Measurements from ENCODE around the gene CADM1. TPM values are rescaled to one million over a fixed set of nuclear protein-coding genes. Genes with fewer than 3 reads are reported as not detected.

Gene CADM1
- total RNA-seq, 2 donors from 2014 or later = 0.61 to 1.3 TPM

DNA sequence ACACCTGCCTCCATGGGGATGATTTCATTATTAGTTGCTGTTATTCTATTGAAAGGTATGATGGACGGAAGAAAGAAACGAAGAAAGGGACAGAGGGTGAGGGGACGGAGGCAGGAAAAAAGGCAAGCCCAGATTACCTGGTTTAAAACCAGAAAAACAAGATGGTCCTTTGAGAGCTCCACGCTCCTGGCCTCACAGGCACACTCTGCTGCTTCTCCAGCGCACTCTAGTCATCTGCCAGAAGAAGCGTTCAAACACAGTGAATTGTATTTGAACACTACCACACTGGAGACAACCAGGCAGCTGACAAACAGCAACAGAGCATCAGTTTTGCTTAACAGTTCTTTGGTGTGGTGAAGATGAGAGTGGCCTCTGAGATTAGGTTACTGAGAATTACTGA lies 216.9 kb downstream of the CADM1 start:
- Mint-ChIP-seq H3K4me1 (no peaks in the 10 kb centered on the region), H3K9me3 (no peaks in the 10 kb centered on the region), H3K27me3 (peaks cover 14% of the 10 kb centered on the region), H3K27ac (no peak overlapping the region), H3K36me3 (ENCODE audit: low read depth) (no peaks in the 10 kb centered on the region), H3K4me3 (no peak overlapping the region)
- no peak for ATAC-seq (replicated peaks)

DNA sequence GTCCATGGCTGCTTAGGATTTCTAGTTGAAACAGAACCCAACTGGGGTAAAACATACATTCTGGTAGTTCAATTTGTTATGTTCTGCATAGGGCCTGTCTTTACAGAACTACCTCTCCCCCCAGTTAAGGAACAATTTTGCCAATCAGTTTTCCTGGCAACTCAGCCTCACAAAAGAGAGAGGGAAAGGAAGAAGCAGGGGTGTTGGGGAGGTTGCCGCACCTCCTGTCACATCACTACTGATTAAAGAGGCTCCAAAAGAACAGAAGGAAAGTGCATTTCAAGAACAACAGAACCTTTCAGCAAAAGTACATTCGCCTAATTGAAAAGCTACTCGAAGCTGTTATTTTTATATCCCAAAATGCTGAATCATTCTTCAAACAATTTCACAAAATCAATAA lies 217.6 kb downstream of the CADM1 start:
- Mint-ChIP-seq H3K36me3 (ENCODE audit: low read depth) (no peaks in the 10 kb centered on the region), H3K4me3 (no peak overlapping the region), H3K27me3 (peaks cover 14% of the 10 kb centered on the region), H3K27ac (no peak overlapping the region), H3K9me3 (no peaks in the 10 kb centered on the region), H3K4me1 (no peaks in the 10 kb centered on the region)
- no peak for ATAC-seq (replicated peaks)

DNA sequence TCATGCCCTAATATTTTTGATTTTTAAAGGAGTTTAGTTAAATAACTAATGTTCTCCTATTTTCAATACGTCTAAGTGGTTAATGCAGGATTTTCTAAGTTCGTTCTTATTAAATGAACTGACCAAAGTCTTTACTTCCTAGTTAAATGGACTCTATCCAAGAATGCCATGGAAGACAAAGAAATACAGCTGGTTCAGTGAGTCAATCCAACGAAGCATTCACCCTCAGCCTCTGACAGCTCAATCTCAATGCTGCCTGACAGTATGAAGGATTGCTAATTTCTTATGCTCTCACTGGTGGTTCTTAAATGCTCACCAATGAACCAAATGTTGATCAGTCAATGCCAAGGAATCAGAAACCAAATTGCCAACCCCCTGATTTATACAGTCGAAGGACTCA lies 219.4 kb downstream of the CADM1 start:
- no peak overlapping the region for H3K4me3 Mint-ChIP-seq
- no peaks in the 10 kb centered on the region for H3K4me1 Mint-ChIP-seq
- no peak for ATAC-seq (replicated peaks)
- peaks cover 7% of the 10 kb centered on the region for H3K27me3 Mint-ChIP-seq
- no peak overlapping the region for H3K27ac Mint-ChIP-seq
- no peaks in the 10 kb centered on the region for H3K36me3 Mint-ChIP-seq (ENCODE audit: low read depth)
- no peaks in the 10 kb centered on the region for H3K9me3 Mint-ChIP-seq

DNA sequence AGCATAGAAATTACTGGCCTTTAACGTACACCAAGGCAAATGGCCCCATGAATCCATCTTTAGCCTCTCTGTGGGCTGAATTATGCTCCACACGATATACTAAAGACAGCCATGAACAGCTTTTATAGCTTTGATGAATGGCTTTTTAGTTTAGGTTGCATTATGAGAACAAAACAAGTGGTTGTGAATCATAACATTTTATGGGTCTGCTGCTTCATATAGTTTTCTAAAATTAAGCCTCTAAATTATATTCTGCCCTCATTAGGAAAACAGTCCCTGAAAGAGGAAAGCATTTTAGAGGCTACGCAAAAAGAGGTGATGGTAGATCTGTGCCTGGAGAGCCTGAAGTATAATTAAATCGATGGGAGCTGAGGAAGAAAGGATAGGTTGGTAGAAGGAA lies 221.3 kb downstream of the CADM1 start:
- Mint-ChIP-seq H3K36me3 (ENCODE audit: low read depth) (no peaks in the 10 kb centered on the region), H3K27ac (no peak overlapping the region), H3K4me3 (no peak overlapping the region), H3K4me1 (no peaks in the 10 kb centered on the region), H3K27me3 (peaks cover 15% of the 10 kb centered on the region), H3K9me3 (no peaks in the 10 kb centered on the region)
- ATAC-seq (replicated peaks) = no peak

DNA sequence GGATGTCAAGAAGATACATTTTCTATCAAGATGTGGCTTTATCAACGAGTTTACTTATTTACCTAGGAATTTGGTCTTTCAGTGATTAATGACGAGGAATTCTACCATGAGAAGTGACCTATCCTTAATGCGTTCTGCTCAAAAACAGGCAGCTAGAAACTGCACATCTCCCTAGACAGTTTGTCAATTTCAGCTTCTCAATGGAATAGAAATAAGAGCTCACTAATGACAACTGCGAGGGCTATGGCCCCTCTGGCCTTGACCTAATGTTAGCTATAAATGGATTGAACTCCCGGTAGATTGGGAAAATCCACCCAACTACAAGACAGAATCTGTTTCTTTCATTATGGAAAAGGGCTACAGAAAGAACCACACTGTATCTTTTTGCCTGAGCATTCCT lies 223.4 kb downstream of the CADM1 start:
- no peaks in the 10 kb centered on the region for H3K9me3 Mint-ChIP-seq
- ATAC-seq (replicated peaks) = no peak
- H3K4me3 Mint-ChIP-seq = no peak overlapping the region
- no peaks in the 10 kb centered on the region for H3K36me3 Mint-ChIP-seq (ENCODE audit: low read depth)
- no peak overlapping the region for H3K27ac Mint-ChIP-seq
- peaks cover 15% of the 10 kb centered on the region for H3K27me3 Mint-ChIP-seq
- no peaks in the 10 kb centered on the region for H3K4me1 Mint-ChIP-seq

DNA sequence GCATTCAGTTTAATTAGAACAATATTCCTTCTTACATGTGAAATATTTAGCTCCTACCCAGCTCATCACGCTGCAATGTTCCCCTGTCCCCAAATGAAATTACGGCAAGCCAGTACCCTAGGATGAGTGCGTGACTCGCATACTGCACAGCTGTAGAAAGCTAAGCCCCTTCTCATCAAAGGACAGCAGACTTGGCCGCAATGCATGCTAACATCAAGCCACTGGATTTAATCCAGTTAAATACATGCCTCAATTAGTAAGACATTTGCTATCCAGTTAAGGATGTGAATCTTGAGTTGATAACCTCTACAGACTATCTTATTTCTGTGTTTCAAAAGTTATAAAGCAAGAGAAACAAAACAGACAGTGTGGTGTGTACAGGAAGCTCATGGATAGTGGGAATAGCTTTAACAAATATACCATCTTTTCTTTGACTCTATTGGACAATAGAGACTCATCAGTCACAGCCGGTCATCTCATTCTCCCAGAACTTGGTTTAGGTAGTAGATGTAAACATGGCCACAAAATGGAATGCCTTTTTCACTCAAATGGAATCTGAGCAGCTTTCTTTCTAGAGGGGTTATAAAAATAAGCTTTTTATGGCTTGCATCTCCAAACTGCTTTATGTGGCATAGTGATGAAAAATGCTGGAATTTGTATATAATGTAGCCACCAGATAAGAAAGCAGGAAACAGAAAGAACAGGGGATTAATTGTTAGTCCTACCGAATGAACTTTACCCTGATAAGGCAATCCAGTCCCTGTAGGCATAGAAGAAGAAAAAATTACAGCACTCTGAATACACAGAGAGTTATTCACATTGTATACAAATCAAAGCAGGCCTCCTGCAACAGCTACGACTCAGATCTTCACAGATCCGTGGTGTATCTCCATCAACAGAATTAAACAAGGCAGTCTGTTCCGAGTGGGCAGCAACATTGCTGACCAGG lies 224.1 kb downstream of the CADM1 start:
- H3K4me1 Mint-ChIP-seq = no peaks in the 10 kb centered on the region
- no peaks in the 10 kb centered on the region for H3K9me3 Mint-ChIP-seq
- H3K36me3 Mint-ChIP-seq (ENCODE audit: low read depth) = no peaks in the 10 kb centered on the region
- no peak overlapping the region for H3K27ac Mint-ChIP-seq
- no peak overlapping the region for H3K4me3 Mint-ChIP-seq
- ATAC-seq (replicated peaks) = no peak
- peaks cover 11% of the 10 kb centered on the region for H3K27me3 Mint-ChIP-seq

DNA sequence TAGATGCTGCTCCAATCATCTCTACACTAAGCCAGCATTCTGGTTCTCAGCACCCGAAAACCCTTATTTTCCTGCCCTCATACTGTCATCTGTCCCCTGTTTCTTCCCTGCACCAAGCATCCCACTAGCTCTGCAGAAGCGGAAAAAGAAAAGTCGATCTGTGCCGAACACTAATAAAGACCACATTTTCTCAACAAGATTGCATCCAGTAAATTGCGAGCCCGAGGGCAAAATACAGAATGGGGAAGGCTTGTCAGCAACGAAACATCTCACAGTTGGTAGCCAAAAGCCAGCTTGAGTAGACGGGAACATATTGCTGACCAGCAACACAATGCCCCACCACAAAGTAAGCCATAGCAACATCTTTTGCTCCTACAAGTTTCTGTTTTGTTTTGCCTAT lies 227.4 kb downstream of the CADM1 start:
- H3K4me3 Mint-ChIP-seq = no peak overlapping the region
- H3K36me3 Mint-ChIP-seq (ENCODE audit: low read depth) = no peaks in the 10 kb centered on the region
- peaks cover 7% of the 10 kb centered on the region for H3K27me3 Mint-ChIP-seq
- H3K9me3 Mint-ChIP-seq = no peaks in the 10 kb centered on the region
- H3K27ac Mint-ChIP-seq = no peak overlapping the region
- ATAC-seq (replicated peaks) = no peak
- no peaks in the 10 kb centered on the region for H3K4me1 Mint-ChIP-seq

DNA sequence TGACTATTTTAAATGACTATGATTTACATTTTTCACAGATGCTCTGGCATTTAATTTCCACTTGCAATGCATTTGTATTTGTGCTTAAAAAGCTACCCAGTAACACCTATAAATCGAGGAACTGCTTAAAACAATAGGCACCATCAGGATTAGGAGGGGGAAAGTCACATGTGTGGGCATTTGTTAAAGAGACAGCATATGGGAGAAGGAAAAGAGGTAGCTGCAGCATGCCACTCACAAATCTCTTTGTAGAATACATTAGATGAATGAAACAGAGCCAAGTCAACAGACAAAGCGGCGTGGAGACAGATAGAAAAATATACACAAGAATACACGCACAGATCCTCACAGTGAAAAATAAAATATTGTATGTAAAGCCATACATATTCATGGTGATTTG lies 228.0 kb downstream of the CADM1 start:
- H3K27me3 Mint-ChIP-seq = peaks cover 7% of the 10 kb centered on the region
- no peaks in the 10 kb centered on the region for H3K4me1 Mint-ChIP-seq
- ATAC-seq (replicated peaks) = no peak
- no peak overlapping the region for H3K4me3 Mint-ChIP-seq
- H3K27ac Mint-ChIP-seq = no peak overlapping the region
- H3K9me3 Mint-ChIP-seq = no peaks in the 10 kb centered on the region
- H3K36me3 Mint-ChIP-seq (ENCODE audit: low read depth) = no peaks in the 10 kb centered on the region

DNA sequence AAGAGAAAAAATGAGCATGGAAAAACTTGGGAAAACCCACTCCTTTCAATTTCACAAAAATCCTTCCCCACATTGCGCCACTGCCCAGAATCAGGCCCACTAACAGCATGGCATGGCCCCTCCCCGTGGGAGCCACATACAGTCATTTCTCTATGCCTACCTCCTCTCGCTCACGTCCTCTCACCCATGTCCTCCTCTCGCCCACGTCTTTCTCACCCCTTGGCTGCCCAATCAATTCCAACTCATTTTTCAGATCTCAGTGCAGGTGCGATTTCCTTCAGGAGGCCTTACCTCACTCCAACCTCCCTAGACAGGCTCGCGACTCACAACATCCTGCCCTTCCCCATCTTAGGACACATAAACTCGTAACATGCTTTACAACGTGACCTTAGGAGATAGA lies 229.2 kb downstream of the CADM1 start:
- Mint-ChIP-seq H3K36me3 (ENCODE audit: low read depth) (no peaks in the 10 kb centered on the region), H3K9me3 (no peaks in the 10 kb centered on the region), H3K4me3 (no peak overlapping the region), H3K4me1 (no peaks in the 10 kb centered on the region), H3K27me3 (peaks cover 7% of the 10 kb centered on the region), H3K27ac (no peak overlapping the region)
- ATAC-seq (replicated peaks) = no peak

DNA sequence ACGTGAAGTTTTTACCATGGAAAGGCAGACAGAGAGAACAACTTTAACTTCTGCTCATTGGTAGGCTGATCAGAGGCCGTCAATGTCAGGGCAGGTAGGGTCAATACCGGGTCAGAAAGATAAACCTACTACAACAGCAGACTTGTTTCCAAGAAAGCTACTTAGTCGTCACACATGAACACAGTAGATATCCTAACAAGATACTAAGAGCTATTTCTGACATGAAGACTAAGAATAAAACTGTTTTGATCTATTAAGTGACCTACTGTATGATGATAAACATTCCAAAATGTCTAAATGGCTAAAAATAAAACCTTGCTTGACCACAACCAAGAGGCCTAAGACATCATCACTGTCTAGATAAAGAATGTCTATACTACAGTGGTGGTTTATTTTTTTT lies 231.3 kb downstream of the CADM1 start:
- H3K4me3 Mint-ChIP-seq = no peak overlapping the region
- no peak overlapping the region for H3K27ac Mint-ChIP-seq
- H3K9me3 Mint-ChIP-seq = no peaks in the 10 kb centered on the region
- H3K27me3 Mint-ChIP-seq = peaks cover 4% of the 10 kb centered on the region
- H3K36me3 Mint-ChIP-seq (ENCODE audit: low read depth) = no peaks in the 10 kb centered on the region
- no peaks in the 10 kb centered on the region for H3K4me1 Mint-ChIP-seq
- ATAC-seq (replicated peaks) = no peak

DNA sequence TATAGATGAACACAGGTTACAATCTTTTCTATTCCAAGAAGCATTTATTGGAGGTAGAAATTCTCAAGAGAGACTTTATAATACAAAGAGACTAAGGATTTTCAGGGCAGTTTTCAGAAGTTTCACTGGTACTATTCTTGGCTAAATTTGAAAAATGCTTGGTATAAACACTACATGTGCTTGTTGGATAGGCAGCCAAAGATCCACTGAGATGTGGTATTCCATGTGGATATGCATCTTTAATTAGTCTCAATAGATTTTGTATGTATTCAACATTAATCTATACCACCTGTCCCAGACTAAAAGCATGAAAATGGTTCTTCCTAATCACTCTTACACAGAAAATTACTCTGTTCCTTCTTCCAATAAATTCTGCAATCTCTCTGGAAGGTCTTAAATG lies 232.6 kb downstream of the CADM1 start:
- H3K36me3 Mint-ChIP-seq (ENCODE audit: low read depth) = no peaks in the 10 kb centered on the region
- ATAC-seq (replicated peaks) = no peak
- no peak overlapping the region for H3K27ac Mint-ChIP-seq
- H3K27me3 Mint-ChIP-seq = peaks cover 4% of the 10 kb centered on the region
- H3K4me3 Mint-ChIP-seq = no peak overlapping the region
- H3K4me1 Mint-ChIP-seq = no peaks in the 10 kb centered on the region
- no peaks in the 10 kb centered on the region for H3K9me3 Mint-ChIP-seq

DNA sequence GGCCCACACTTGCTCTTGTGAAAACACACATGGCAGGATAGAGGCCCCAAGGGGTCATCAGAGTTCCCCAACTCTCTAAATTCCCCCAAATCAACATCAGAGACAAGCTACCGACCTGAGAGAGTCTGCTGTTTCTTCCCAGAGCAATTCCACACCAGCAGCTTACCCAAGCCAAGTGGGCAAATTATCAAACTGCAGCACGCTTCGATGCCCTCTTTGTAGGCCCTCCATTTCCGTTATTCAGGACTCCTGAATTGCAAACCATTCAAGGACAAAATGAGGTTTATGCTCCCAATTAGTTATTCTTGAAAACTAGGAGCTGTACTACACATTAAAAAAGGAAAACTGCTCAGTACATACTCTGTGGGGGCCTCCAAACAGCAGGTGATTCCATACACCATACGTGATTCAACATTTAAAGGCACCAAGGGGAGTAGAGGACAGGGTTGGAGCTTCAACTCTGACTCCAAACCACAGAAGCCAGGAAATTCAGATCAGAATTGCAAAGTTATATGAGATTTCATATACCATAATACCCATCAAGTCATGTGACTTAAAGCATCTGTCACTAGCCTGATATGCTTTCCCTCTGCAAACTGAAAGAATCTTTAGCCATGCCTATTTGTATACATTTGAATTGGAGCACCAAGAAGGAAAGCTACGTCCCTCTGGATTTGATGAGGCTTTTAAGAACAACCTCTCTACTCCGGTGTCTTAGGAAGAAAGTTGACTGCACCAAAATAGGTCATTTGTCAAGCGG lies 234.8 kb downstream of the CADM1 start:
- H3K9me3 Mint-ChIP-seq = no peaks in the 10 kb centered on the region
- H3K27me3 Mint-ChIP-seq = peaks cover 4% of the 10 kb centered on the region
- H3K27ac Mint-ChIP-seq = no peak overlapping the region
- H3K4me1 Mint-ChIP-seq = no peaks in the 10 kb centered on the region
- H3K36me3 Mint-ChIP-seq (ENCODE audit: low read depth) = no peaks in the 10 kb centered on the region
- ATAC-seq (replicated peaks) = no peak
- no peak overlapping the region for H3K4me3 Mint-ChIP-seq

DNA sequence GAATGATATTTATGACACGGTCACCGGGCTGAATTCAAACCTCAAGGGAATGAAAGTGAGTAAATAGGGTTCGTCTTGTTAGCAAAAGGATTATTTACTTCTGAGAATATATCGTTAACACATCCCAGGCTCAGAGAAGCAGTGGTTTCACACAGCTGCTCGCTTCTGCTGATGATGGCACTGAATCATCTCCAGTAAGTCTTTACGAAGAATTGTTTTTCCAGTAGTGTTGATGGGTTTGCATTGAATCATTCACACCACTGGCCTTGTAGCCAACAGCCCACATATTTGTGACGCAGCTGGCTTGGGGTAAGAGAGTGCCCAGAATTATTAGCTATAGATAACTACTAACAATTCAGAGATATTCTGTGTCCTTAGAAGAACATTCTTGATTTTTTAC lies 236.3 kb downstream of the CADM1 start:
- Mint-ChIP-seq H3K4me1 (no peaks in the 10 kb centered on the region), H3K9me3 (no peaks in the 10 kb centered on the region), H3K27ac (no peak overlapping the region), H3K4me3 (no peak overlapping the region), H3K36me3 (ENCODE audit: low read depth) (no peaks in the 10 kb centered on the region), H3K27me3 (peaks cover 5% of the 10 kb centered on the region)
- ATAC-seq (replicated peaks) = no peak

DNA sequence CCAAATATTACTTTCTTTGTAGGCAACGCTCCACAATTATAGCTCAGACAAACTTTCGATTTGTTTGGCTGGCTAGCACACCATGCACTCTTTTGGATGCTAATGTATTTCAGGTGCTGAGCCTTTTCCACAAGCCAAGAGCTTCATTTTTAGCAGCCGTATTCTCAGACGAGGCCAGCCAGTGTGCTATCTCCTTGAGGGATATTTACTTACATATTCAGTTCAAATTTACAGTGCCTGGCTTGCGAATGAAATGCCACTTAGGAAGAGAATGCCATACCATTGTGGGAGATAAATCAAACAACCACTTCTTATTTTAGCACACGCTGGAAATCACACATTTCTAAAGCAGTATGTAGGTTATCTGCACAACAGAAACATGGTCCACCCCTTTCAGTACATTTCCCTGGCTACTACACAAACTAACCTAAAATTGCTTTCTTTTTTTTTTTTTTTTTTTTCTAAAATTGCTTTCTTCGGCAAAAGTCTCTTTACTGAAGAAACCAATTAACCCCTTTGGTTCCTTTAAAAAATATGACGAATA lies 236.9 kb downstream of the CADM1 start:
- peaks cover 7% of the 10 kb centered on the region for H3K27me3 Mint-ChIP-seq
- H3K27ac Mint-ChIP-seq = no peak overlapping the region
- H3K4me3 Mint-ChIP-seq = no peak overlapping the region
- H3K4me1 Mint-ChIP-seq = no peaks in the 10 kb centered on the region
- H3K9me3 Mint-ChIP-seq = no peaks in the 10 kb centered on the region
- H3K36me3 Mint-ChIP-seq (ENCODE audit: low read depth) = no peaks in the 10 kb centered on the region
- ATAC-seq (replicated peaks) = no peak
